SK-N-SH (cell line): ENCODE measurements around the gene INTS3. TPM values are rescaled to one million over a fixed set of nuclear protein-coding genes. Genes with fewer than 3 reads are reported as not detected.

Source experiments
- CTCF ChIA-PET: fragments of 300-600, 350-600 bp; formaldehyde crosslinking; extraction: SDS; loops from one replicate; lab custom pipeline; 2021; lab: Yijun Ruan, JAX
- POLR2A ChIA-PET: fragments of 350-600 bp; sonication (Branson Sonifier 250); formaldehyde crosslinking; extraction: SDS; loops from one replicate; lab custom pipeline; 2020; ENCODE audit warnings: antibody characterized with exemption, inconsistent platforms; lab: Yijun Ruan, JAX
- DNase-seq: peaks from one replicate; pipeline ENCODE4 v3.0.0; 2012
- H2AFZ ChIP-seq: fragments of 200-600 bp; sonication (generic); 2 replicates; pipeline ENCODE4 v1.8.1; 2016; ENCODE audit warnings: antibody characterized with exemption, mild to moderate bottlenecking, low read depth
- H3F3A ChIP-seq: fragments of 200-600 bp; sonication (generic); replicated peaks from 2 replicates; pipeline ENCODE3; 2016; ENCODE audit warnings: antibody characterized with exemption, mild to moderate bottlenecking; ENCODE audit not compliant: insufficient read depth
- H3K27ac ChIP-seq, 2 experiments: fragments of 200-500 bp in 1 of 2; fragments of 200-600 bp in 1 of 2; sonication (Bioruptor generic) in 1 of 2; sonication (generic), shearing (Covaris generic) in 1 of 2; 2 replicates each; pipeline versions ENCODE4 v1.5.1 to v1.6.1; 2014 to 2016; ENCODE audit warnings: low read depth in 2 of 2, inconsistent platforms in 1 of 2, low read length in 1 of 2, mild to moderate bottlenecking in 1 of 2, mixed read lengths in 1 of 2
- H3K27me3 ChIP-seq: fragments of 200-600 bp; sonication (generic), shearing (Covaris generic); 2 replicates; pipeline ENCODE4 v1.6.1; 2016; ENCODE audit warnings: mixed run types; ENCODE audit not compliant: insufficient read depth
- H3K36me3 ChIP-seq, 2 experiments: fragments of 200-500 bp in 1 of 2; fragments of 200-600 bp in 1 of 2; sonication (Bioruptor generic) in 1 of 2; sonication (generic) in 1 of 2; replicated peaks in 1 of 2; 2 replicates each; pipeline versions ENCODE3 to v1.5.1; 2014 to 2016; ENCODE audit warnings: low read length in 1 of 2, mild to moderate bottlenecking in 1 of 2; ENCODE audit not compliant: insufficient read depth in 2 of 2, control insufficient read depth in 1 of 2
- H3K4me1 ChIP-seq, 2 experiments: fragments of 200-500 bp in 1 of 2; fragments of 200-600 bp in 1 of 2; sonication (Bioruptor generic) in 1 of 2; sonication (generic), shearing (Covaris generic) in 1 of 2; 2 replicates each; pipeline versions ENCODE4 v1.5.1 to v1.6.1; 2014 to 2016; ENCODE audit warnings: low read depth in 1 of 2, low read length in 1 of 2, mixed run types in 1 of 2; ENCODE audit not compliant: insufficient read depth in 2 of 2, control insufficient read depth in 1 of 2
- H3K4me2 ChIP-seq: fragments of 200-600 bp; sonication (generic), shearing (Covaris generic); 2 replicates; pipeline ENCODE4 v1.6.1; 2017; ENCODE audit warnings: mixed run types
- H3K4me3 ChIP-seq, 2 experiments: fragments of 200-500 bp in 1 of 2; fragments of 200-600 bp in 1 of 2; sonication (Bioruptor generic) in 1 of 2; sonication (generic), shearing (Covaris generic) in 1 of 2; 2 replicates each; pipeline versions ENCODE4 v1.5.1 to v1.8.1; 2014 to 2016; ENCODE audit warnings: low read depth in 2 of 2, inconsistent platforms in 1 of 2, low read length in 1 of 2, mild to moderate bottlenecking in 1 of 2, mixed read lengths in 1 of 2, moderate library complexity in 1 of 2
- H3K79me2 ChIP-seq: fragments of 200-600 bp; sonication (generic); 2 replicates; pipeline ENCODE4 v1.8.1; 2017; ENCODE audit warnings: mild to moderate bottlenecking; ENCODE audit not compliant: insufficient read depth
- H3K9ac ChIP-seq: fragments of 200-600 bp; sonication (generic); 2 replicates; pipeline ENCODE4 v1.6.1; 2017; ENCODE audit warnings: mixed run types
- H3K9me2 ChIP-seq: fragments of 200-600 bp; sonication (generic); 2 replicates; pipeline ENCODE4 v1.6.1; 2017; ENCODE audit warnings: mixed run types
- H3K9me3 ChIP-seq: fragments of 200-600 bp; sonication (generic); 2 replicates; pipeline ENCODE4 v1.6.1; 2017; ENCODE audit warnings: mixed run types, mild to moderate bottlenecking, moderate library complexity
- H4K20me1 ChIP-seq: fragments of 200-600 bp; sonication (generic); 2 replicates; pipeline ENCODE4 v1.6.1; 2017; ENCODE audit warnings: mild to moderate bottlenecking, mixed run types; ENCODE audit not compliant: insufficient read depth
- EP300 ChIP-seq, 2 experiments: IDR thresholded peaks; 2 replicates each; pipeline versions ENCODE4 v1.4.0 to v1.6.1; 2012; ENCODE audit warnings: borderline replicate concordance in 1 of 2, low read depth in 1 of 2, low read length in 1 of 2
- FOSL2 ChIP-seq: IDR thresholded peaks from 2 replicates; pipeline ENCODE4 v1.4.0; 2012; ENCODE audit warnings: low read depth, mild to moderate bottlenecking, moderate library complexity, borderline replicate concordance
- GABPA ChIP-seq: IDR thresholded peaks from 2 replicates; pipeline ENCODE4 v1.4.0; 2012; ENCODE audit warnings: low read depth, mild to moderate bottlenecking
- NFIC ChIP-seq: IDR thresholded peaks from 2 replicates; pipeline ENCODE4 v1.4.0; 2012; ENCODE audit warnings: borderline replicate concordance
- NRF1 ChIP-seq: IDR thresholded peaks from 2 replicates; pipeline ENCODE4 v1.6.1; 2012; ENCODE audit warnings: low read depth, mild to moderate bottlenecking, low read length
- POLR2AphosphoS5 ChIP-seq: IDR thresholded peaks from 2 replicates; pipeline ENCODE4 v1.6.1; 2012; ENCODE audit warnings: low read depth, low read length
- RAD21 ChIP-seq: IDR thresholded peaks from 2 replicates; pipeline ENCODE4 v1.6.1; 2012; ENCODE audit warnings: mild to moderate bottlenecking, low read length
- RCOR1 ChIP-seq: fragments of 150-350 bp; IDR thresholded peaks from 2 replicates; pipeline ENCODE4 v1.6.1; 2017; ENCODE audit warnings: antibody characterized with exemption, low read length
- RFX5 ChIP-seq: IDR thresholded peaks from 2 replicates; pipeline ENCODE4 v1.6.1; 2012; ENCODE audit warnings: mild to moderate bottlenecking, improper control_type of control experiment, low read length
- SMC3 ChIP-seq: IDR thresholded peaks from 2 replicates; pipeline ENCODE4 v1.6.1; 2012; ENCODE audit warnings: low read depth, low read length, improper control_type of control experiment
- TAF1 ChIP-seq: IDR thresholded peaks from 2 replicates; pipeline ENCODE4 v1.6.1; 2012; ENCODE audit warnings: low read depth, mild to moderate bottlenecking, low read length, moderate library complexity, borderline replicate concordance
- TEAD4 ChIP-seq: IDR thresholded peaks from 2 replicates; pipeline ENCODE4 v1.4.0; 2012; ENCODE audit warnings: mild to moderate bottlenecking, borderline replicate concordance; ENCODE audit not compliant: insufficient read depth
- YY1 ChIP-seq: IDR thresholded peaks from 2 replicates; pipeline ENCODE4 v1.4.0; 2012; ENCODE audit warnings: low read depth, mild to moderate bottlenecking
- WGBS: methylation state at CpG from one replicate; pipeline ENCODE4 v1.1.6; 2017; ENCODE audit warnings: low lambda C conversion rate; 5-methylcytosine and 5-hydroxymethylcytosine counted together
- polyA plus RNA-seq, 3 experiments: library from polyadenylated mRNA; depleted of rRNA; stranded (reverse); fragments of >200 nt; gene quantifications; 2 replicates each; pipeline ENCODE4 v1.2.3, GENCODE V29; 2012
- TF ChIP-seq, protein P1 (sequence below): fragments of 200-600 bp; sonication (generic); IDR thresholded peaks from 2 replicates; pipeline ENCODE4 v1.6.1; 2017; ENCODE audit warnings: antibody characterized with exemption, mild to moderate bottlenecking, moderate library complexity
- TF ChIP-seq, protein P2 (sequence below): fragments of 150-350 bp; IDR thresholded peaks from 2 replicates; pipeline ENCODE4 v1.6.1; 2016; ENCODE audit warnings: mild to moderate bottlenecking, low read depth, low read length
- TF ChIP-seq, protein P3 (sequence below): IDR thresholded peaks from 2 replicates; pipeline ENCODE4 v1.4.0; 2012; ENCODE audit warnings: low read depth, borderline replicate concordance
- TF ChIP-seq, protein P4 (sequence below): IDR thresholded peaks from 2 replicates; pipeline ENCODE4 v1.4.0; 2012; ENCODE audit warnings: low read depth

The INTS3 gene
- polyA plus RNA-seq, 1 of the 3 experiments (the other 2 are of a cell fraction), result 64.3 TPM

DNA sequence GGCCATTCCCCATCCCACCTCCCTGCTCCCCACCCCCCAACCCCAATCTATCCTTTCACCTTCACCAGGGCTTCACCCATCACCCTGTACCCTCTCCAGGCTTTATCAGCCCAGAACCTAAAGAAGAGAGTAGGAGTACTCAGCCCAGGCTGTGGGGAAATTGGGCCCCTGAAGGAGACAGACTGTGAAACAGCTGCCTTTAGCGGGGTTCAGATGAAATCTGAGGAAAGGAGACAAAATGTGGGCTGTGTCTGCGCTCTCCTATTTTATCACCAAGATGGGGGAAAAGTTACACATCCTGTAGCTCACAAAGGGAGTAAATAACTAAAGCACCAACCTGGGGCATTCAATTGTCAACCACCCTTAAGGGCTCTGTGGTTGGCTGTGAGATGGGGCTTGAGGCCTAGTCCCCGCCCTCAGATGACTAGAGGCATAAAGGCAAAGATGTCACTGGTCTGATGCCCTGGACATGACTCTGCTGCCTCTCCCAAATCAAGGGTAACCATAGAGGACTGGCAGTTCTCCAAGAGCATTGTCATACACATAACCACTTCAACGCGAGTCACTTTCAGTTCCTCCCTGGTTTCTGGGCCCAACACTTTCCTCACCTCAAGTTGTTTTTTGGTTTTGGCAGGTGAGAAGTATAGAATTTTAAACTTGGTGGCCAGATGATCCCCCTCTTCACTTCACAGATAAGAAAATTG is 77.3 kb downstream of the INTS3 start:
- H3K27ac ChIP-seq, result peak overlapping the region in 1 of 2 experiments; percentile 57; a peak in 2 of 4 replicates
- H3K9ac ChIP-seq, result 0 out of 2 replicates have a peak overlapping the region, but pooled peaks have one; percentile 29
- no peaks in the 10 kb centered on the region for H3K9me2 ChIP-seq
- H3K9me3 ChIP-seq, result no peaks in the 10 kb centered on the region
- H3K4me1 ChIP-seq, result peaks cover 5 to 8% of the 10 kb centered on the region in 2 experiments; a peak in 2 of 4 replicates
- DNase-seq, result no peak
- no peak overlapping the region for H2AFZ ChIP-seq
- TF ChIP-seq NFIC (peak; percentile 59), FOSL2 (peak; percentile 34; the same call in 1 of the 2 replicates), POLR2AphosphoS5 (no peak)
- TF ChIP-seq, protein P1, sequence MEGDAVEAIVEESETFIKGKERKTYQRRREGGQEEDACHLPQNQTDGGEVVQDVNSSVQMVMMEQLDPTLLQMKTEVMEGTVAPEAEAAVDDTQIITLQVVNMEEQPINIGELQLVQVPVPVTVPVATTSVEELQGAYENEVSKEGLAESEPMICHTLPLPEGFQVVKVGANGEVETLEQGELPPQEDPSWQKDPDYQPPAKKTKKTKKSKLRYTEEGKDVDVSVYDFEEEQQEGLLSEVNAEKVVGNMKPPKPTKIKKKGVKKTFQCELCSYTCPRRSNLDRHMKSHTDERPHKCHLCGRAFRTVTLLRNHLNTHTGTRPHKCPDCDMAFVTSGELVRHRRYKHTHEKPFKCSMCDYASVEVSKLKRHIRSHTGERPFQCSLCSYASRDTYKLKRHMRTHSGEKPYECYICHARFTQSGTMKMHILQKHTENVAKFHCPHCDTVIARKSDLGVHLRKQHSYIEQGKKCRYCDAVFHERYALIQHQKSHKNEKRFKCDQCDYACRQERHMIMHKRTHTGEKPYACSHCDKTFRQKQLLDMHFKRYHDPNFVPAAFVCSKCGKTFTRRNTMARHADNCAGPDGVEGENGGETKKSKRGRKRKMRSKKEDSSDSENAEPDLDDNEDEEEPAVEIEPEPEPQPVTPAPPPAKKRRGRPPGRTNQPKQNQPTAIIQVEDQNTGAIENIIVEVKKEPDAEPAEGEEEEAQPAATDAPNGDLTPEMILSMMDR, result no peak
- no peaks in the 10 kb centered on the region for H3K27me3 ChIP-seq
- no peak overlapping the region for H3K4me3 ChIP-seq
- no peak overlapping the region for H3K4me2 ChIP-seq
- H3K36me3 ChIP-seq, result peaks cover 14 to 34% of the 10 kb centered on the region in 2 experiments
- ChIA-PET POLR2A (interaction anchor here (1.1 to 1.3 kb wide), 2 partner anchors 22 to 185 kb away, joined by 3 to 5 read pairs; partner anchors contain the start of gene RPS27), CTCF (interaction anchor here (1.1 to 3.7 kb wide), 3 partner anchors 16 to 182 kb away, joined by 3 to 26 read pairs (median 16); partner anchors contain the start of gene RAB13)
- no peaks in the 10 kb centered on the region for H4K20me1 ChIP-seq
- H3F3A ChIP-seq, result peaks cover 5% of the 10 kb centered on the region
- 78% methylated on average over 5 of the region's 5 CpGs for WGBS
- no peaks in the 10 kb centered on the region for H3K79me2 ChIP-seq

DNA sequence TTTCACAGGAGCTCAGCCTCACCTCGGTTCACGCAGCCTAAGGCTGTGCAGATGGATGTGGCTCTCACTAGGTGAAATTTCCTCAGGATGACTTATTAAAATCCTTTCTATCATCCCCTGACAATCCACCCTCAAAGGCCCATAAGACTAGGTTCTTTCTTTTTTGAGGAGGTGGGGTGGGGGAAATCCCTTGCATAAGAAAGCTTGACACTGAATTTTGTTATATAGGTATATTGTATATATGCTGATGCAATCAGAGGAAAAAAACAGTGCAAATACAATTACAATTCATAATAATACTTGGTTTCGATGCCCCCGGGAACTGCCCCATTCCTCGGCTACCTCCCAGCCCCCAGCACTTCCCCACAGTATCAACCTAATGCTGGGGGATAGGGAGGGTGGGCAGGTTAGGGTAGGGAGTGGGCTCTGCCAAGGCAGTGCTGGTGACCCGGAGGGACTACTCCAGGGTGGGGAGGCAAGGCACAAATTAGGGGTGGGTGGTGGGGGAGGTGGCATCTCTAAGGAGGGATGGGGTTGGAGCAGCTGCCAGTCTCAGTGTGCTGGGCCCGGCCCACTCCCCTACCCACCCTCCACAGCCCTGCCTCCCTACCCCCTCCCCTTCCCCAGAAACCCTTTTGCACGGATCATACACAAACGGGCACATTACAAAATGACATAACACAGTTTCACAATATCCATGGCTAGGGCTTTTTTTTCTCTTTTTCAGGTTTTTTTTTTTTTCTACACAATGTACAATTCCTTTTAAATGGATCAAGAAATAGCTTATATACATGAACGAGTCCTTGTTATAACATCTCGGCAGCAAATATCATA is 78.3 kb downstream of the INTS3 start:
- ChIA-PET POLR2A (no interaction called here), CTCF (interaction anchor here (1.0 to 3.3 kb wide), 4 partner anchors 8 to 180 kb away, joined by 3 to 16 read pairs (median 4); partner anchors contain the start of gene RAB13)
- Histone ChIP-seq H3K4me1 (peaks cover 5 to 8% of the 10 kb centered on the region in 2 experiments; a peak in 2 of 4 replicates), H3K4me2 (no peak overlapping the region), H4K20me1 (no peaks in the 10 kb centered on the region)
- TF ChIP-seq TAF1, result no peak
- TF ChIP-seq, protein P2, sequence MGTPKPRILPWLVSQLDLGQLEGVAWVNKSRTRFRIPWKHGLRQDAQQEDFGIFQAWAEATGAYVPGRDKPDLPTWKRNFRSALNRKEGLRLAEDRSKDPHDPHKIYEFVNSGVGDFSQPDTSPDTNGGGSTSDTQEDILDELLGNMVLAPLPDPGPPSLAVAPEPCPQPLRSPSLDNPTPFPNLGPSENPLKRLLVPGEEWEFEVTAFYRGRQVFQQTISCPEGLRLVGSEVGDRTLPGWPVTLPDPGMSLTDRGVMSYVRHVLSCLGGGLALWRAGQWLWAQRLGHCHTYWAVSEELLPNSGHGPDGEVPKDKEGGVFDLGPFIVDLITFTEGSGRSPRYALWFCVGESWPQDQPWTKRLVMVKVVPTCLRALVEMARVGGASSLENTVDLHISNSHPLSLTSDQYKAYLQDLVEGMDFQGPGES, result no peak
- TF ChIP-seq RFX5, result no peak
- no peak for TF ChIP-seq POLR2AphosphoS5
- no peak for TF ChIP-seq EP300 (IDR thresholded peaks at IDR 0.05; ENCODE audit: borderline replicate concordance in 1 of 2, low read depth in 1 of 2, low read length in 1 of 2)
- TF ChIP-seq, protein P3, sequence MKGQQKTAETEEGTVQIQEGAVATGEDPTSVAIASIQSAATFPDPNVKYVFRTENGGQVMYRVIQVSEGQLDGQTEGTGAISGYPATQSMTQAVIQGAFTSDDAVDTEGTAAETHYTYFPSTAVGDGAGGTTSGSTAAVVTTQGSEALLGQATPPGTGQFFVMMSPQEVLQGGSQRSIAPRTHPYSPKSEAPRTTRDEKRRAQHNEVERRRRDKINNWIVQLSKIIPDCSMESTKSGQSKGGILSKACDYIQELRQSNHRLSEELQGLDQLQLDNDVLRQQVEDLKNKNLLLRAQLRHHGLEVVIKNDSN, result no peak
- TF ChIP-seq, protein P4, sequence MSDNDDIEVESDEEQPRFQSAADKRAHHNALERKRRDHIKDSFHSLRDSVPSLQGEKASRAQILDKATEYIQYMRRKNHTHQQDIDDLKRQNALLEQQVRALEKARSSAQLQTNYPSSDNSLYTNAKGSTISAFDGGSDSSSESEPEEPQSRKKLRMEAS, result no peak
- no peak for TF ChIP-seq NRF1
- TF ChIP-seq RAD21, result no peak
- TF ChIP-seq GABPA, result no peak
- no peak for TF ChIP-seq SMC3
- no peak for TF ChIP-seq TEAD4
- TF ChIP-seq FOSL2, result no peak
- no peak for TF ChIP-seq YY1
- TF ChIP-seq RCOR1, result no peak
- TF ChIP-seq, all 33 proteins: peak for 0
- H3K9me2 ChIP-seq, result no peaks in the 10 kb centered on the region
- H3K9ac ChIP-seq, result 0 out of 2 replicates have a peak overlapping the region, but pooled peaks have one; percentile 29
- no peaks in the 10 kb centered on the region for H3K79me2 ChIP-seq
- no peaks in the 10 kb centered on the region for H3K27me3 ChIP-seq
- 92% methylated on average over 11 of the region's 11 CpGs for WGBS
- peaks cover 24 to 38% of the 10 kb centered on the region in 2 experiments for H3K36me3 ChIP-seq
- H2AFZ ChIP-seq, result no peak overlapping the region
- H3F3A ChIP-seq, result peaks cover 5% of the 10 kb centered on the region
- peak overlapping the region in 1 of 2 experiments; percentile 57; a peak in 2 of 4 replicates for H3K27ac ChIP-seq
- no peak overlapping the region for H3K4me3 ChIP-seq
- DNase-seq, result no peak
- H3K9me3 ChIP-seq, result no peaks in the 10 kb centered on the region
